NCI-H2029 (cell line): ENCODE results near the gene GTF2A2.
A peak's percentile ranks its signal among the peaks of the same experiment; 100 is the strongest.
"Not testable (repeated sequence)": the region's sequence is repeated elsewhere in the genome, so short reads cannot be mapped to it uniquely, and the experiment has no call there.

Experiments
- DNase-seq: peaks from one replicate; lab custom pipeline; 2025; lab: John Stamatoyannopoulos, UW

The GTF2A2 gene

GRCh38 chr15:59674361-59674877 lies 17.1 kb upstream of the GTF2A2 start:
- no peak for DNase-seq

DNA sequence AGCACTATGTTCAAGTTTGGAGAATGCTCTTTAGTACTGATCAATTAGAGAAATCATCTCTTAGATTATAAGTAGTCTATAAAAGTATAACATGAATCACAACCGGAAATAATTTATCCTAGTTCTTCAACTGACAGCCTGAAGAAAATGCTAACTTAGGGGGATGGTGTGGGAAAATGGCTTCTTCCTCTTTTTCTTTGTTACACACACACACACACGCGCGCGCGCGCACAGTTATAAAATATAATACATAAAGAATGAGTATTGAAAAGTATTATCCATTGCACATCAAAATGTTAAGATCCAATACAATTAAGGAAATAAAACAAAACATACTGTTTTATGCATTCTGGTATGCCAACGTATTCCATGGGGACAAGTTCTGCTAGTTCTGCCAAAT lies 11.2 kb upstream of the GTF2A2 start:
- DNase-seq: no peak

DNA sequence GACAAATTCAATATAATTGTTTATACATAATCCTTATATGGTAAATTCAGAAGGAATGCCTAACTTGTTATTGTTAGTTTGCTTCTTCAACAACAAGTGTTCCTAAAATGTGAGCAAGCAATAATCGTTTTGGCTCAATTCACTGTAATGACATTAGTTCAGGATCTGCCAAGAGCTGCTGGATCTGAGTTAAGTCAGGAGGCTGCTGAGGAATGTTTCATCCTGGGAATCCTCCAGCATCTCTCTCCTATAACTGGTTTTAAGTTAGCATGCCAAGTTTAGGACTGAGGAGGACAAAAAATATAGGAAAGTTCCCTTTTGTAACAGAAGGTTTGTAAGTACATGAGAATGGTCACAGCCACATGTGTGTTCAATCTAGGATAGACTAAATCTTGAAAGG lies 4.9 kb upstream of the GTF2A2 start:
- no peak for DNase-seq

GRCh38 chr15:59659366-59659765 lies 2.1 kb upstream of the GTF2A2 start:
- no peak for DNase-seq

- no peak for DNase-seq
These were observed 365 bp upstream of the GTF2A2 start for GRCh38 chr15:59657635-59658125.

GRCh38 chr15:59654046-59654445 lies 3.3 kb downstream of the GTF2A2 start:
- no peak for DNase-seq

- DNase-seq: peak; percentile 4
These were observed 7.7 kb downstream of the GTF2A2 start for GRCh38 chr15:59649603-59650002.

DNA sequence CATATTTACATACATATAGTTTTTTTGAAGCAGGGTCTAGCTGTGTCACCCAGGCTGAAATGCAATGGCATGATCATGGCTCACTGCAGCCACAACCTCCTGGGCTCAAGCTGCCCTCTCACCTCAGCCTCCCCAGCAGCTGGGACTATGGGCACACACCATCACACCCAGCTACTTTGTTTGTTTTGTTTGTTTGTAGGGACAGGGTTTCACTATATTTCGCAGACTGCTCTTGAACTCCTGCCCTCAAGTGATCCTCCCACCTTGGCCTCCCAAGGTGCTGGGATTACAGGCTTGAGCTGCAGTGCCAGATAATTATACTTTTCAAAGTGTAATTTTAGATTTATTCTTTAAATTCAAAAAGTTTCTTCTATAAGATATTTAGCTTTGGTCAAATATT lies 10.2 kb downstream of the GTF2A2 start:
- no peak for DNase-seq

GRCh38 chr15:59646277-59646676 lies 11.0 kb downstream of the GTF2A2 start:
- DNase-seq: no peak

- not testable (repeated sequence) for DNase-seq
These were observed 11.5 kb downstream of the GTF2A2 start for GRCh38 chr15:59645812-59646211.

DNA sequence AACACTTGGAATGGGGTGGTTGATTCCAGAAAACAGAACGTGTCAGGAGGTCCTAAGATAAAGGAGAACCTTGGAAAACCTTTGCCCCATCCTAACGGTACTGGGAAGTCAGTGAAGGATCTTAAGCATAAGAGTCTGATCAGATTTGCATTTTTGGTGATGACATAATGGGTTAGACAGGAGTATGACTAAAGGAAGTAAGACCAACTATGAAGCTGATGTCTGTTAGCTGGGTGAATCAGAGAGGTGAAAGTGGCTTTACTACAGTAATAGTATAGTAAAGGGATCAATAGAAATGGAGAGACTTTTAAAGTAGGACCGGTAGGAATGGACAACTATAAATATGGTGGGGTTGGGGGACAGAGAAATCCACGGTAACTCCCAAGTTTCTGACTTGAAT lies 12.6 kb downstream of the GTF2A2 start:
- no peak for DNase-seq

DNA sequence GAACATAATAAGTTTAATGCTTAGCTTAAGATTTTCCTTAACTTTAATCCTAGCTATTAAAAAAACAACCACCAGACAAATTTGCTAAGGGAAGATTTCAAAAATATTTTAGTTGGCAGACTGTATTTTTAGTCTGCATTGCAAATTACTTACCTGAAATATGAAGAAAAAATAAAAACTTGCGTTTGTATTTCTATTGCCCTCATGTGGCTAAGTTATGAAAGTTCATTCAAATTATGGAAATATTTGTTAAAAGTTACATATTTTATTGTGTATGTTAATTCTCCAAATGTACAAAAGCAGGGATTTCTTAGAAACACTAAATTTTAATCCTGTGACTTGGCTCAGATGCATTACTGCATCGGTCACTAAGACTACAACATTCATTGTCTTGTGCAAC lies 15.0 kb downstream of the GTF2A2 start:
- DNase-seq: no peak

GRCh38 chr15:59637507-59637906 lies 19.8 kb downstream of the GTF2A2 start:
- DNase-seq: not testable (repeated sequence)

- DNase-seq: no peak
These were observed 21.1 kb downstream of the GTF2A2 start for GRCh38 chr15:59636184-59636583.

GRCh38 chr15:59632714-59633113 lies 24.6 kb downstream of the GTF2A2 start:
- DNase-seq: no peak

DNA sequence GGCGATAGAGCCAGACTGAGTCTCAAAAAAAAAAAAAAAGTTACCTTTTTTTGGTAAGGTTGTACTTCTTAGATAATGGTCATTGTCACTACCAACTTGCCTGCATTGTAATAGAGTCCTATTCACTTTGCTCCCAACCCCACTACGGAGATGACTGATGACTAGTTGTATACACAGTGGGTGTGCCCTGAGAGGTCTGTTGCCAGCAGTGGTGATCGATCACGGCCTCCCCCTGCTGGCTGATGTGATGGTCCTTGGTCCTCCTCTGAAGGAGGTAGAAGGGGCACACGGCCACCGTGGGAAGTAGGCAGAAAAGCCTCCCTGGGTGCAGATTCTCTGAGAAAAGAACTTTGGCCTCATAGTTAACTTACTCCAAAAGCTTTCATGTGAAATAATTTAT lies 35.0 kb downstream of the GTF2A2 start:
- DNase-seq: no peak

- DNase-seq: no peak
These were observed 38.9 kb downstream of the GTF2A2 start for GRCh38 chr15:59618406-59618805.

- DNase-seq: peak; percentile 43
These were observed 40.9 kb downstream of the GTF2A2 start for GRCh38 chr15:59616379-59616778.

- no peak for DNase-seq
These were observed 41.7 kb downstream of the GTF2A2 start for GRCh38 chr15:59615661-59616060.

DNA sequence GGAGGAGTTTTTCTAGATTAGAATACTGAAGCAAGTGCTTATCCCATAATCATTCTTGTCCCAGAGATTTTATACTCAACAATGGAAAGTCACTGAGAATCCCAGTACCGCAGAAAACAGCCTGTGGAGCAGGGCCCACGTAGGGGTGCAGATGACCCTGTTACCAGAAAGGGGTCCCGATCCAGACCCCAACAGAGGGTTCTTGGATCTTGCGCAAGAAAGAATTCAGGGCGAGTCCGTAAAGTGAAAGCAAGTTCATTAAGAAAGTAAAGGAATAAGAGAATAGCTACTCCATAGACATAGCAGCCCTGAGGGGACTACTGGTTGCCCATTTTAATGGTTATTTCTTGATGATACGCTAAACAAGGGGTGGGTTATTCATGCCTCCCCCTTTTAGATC lies 43.2 kb downstream of the GTF2A2 start:
- no peak for DNase-seq

- DNase-seq: no peak
These were observed 45.7 kb downstream of the GTF2A2 start, which contains the start of gene GCNT3 for GRCh38 chr15:59611276-59612260. TSS of gene GCNT3 (plus strand) at chr15:59611783. CDS start at chr15:59618239, 6,456 bp downstream.

GRCh38 chr15:59609730-59610712 lies 47.3 kb downstream of the GTF2A2 start:
- DNase-seq: no peak
